ENCODE measurements around the gene TMBIM1. TPM values are rescaled to one million over a fixed set of nuclear protein-coding genes. Genes with fewer than 3 reads are reported as not detected.
A peak's percentile ranks its signal among the peaks of the same experiment; 100 is the strongest.

TMBIM1 gene
- polyA plus RNA-seq, 5 donors = 65.6 to 79.6 (median 73.4) TPM

GRCh38 chr2:218294430-218295022 is 2.2 kb upstream of the TMBIM1 start:
- DNase-seq = no peak

- no peak for DNase-seq
Measured at GRCh38 chr2:218293715-218294429, 1.6 kb upstream of the TMBIM1 start.

GRCh38 chr2:218291318-218292047 is 820 bp downstream of the TMBIM1 start:
- no peak for DNase-seq

- DNase-seq = no peak
Measured at GRCh38 chr2:218290316-218291261, 1.7 kb downstream of the TMBIM1 start.

GRCh38 chr2:218289639-218290315 is 2.5 kb downstream of the TMBIM1 start:
- no peak for DNase-seq

- peak; percentile 72 to 83 for DNase-seq
Measured at GRCh38 chr2:218286570-218287459, 5.5 kb downstream of the TMBIM1 start.

GRCh38 chr2:218285604-218286003 is 6.7 kb downstream of the TMBIM1 start:
- no peak for DNase-seq

GRCh38 chr2:218284106-218284811 is 8.0 kb downstream of the TMBIM1 start:
- DNase-seq = no peak

GRCh38 chr2:218282173-218282991 is 9.9 kb downstream of the TMBIM1 start:
- peak in 1 of 2 donors; percentile 50 for DNase-seq

- no peak for DNase-seq
Measured at GRCh38 chr2:218281449-218281848, 10.9 kb downstream of the TMBIM1 start.

- DNase-seq = no peak
Measured at GRCh38 chr2:218280260-218280870, 11.9 kb downstream of the TMBIM1 start.

- DNase-seq = no peak
Measured at GRCh38 chr2:218278531-218279360, 13.6 kb downstream of the TMBIM1 start.

- no peak for DNase-seq
Measured at GRCh38 chr2:218277921-218278320, 14.4 kb downstream of the TMBIM1 start.

GRCh38 chr2:218276986-218277755 is 15.1 kb downstream of the TMBIM1 start:
- DNase-seq = no peak

- no peak for DNase-seq
Measured at GRCh38 chr2:218275371-218276072, 16.8 kb downstream of the TMBIM1 start.

- DNase-seq = no peak
Measured at GRCh38 chr2:218274586-218274985, 17.7 kb downstream of the TMBIM1 start.

Data from right lung (tissue), 5 donors.